ENCODE results near the gene FGF12.

- TF ChIP-seq CTCF (IDR thresholded peaks at IDR 0.05) (no peak), POLR2AphosphoS5 (IDR thresholded peaks at IDR 0.05) (no peak)
Measured at GRCh38 chr3:192366916-192367315, 360.4 kb downstream of the FGF12 start.

All from breast epithelium (tissue), 3 donors.